Transverse colon (tissue), 3 donors: ENCODE results near the gene RALGAPA2.

Experiments used
- CTCF ChIP-seq, 5 experiments: fragments of 200-600 bp in 3 of 5; fragments of 450-650 bp in 2 of 5; sonication (generic) in 3 of 5; IDR thresholded peaks; 1 replicate in 2 of 5; 2 replicates in 3 of 5; pipeline ENCODE4 v1.5.1; 2016 to 2017; ENCODE audit warnings: antibody characterized with exemption in 5 of 5, inconsistent platforms in 3 of 5, mild to moderate bottlenecking in 2 of 5, moderate library complexity in 1 of 5
- POLR2A ChIP-seq: fragments of 450-650 bp; IDR thresholded peaks from one replicate; pipeline ENCODE4 v1.6.1; 2016; ENCODE audit warnings: antibody characterized with exemption, mild to moderate bottlenecking, moderate library complexity

- no peak for TF ChIP-seq POLR2A
- TF ChIP-seq CTCF (IDR thresholded peaks at IDR 0.05): no peak
Measured at GRCh38 chr20:20440481-20440880, 272.0 kb downstream of the RALGAPA2 start.
